Activated T-helper 1 cell treated with anti-CD3 and anti-CD28 coated beads, Interleukin-2, amount 50 U/mL, for 16 hours (primary cell): ENCODE results near the gene TXLNA.

ENCODE experiments used
- DNase-seq, 2 donors: peaks; one replicate each; pipeline ENCODE4 v3.0.0-alpha.2; 2020; ENCODE audit warnings: low read depth in 1 of 2, low spot score in 1 of 2

Gene TXLNA

GRCh38 chr1:32208891-32209328 lies 29.4 kb downstream of the TXLNA start, which contains the start of gene DCDC2B:
TSS of gene DCDC2B (plus strand) at chr1:32209089. CDS start at chr1:32209094, 5 bp downstream.
- DNase-seq: no peak

- DNase-seq: peak in 1 of 2 donors; percentile 24
Observed at GRCh38 chr1:32215629-32216480, 36.4 kb downstream of the TXLNA start.

- no peak for DNase-seq
Observed at GRCh38 chr1:32216566-32216965, 37.1 kb downstream of the TXLNA start.

GRCh38 chr1:32219022-32219421 lies 39.5 kb downstream of the TXLNA start:
- DNase-seq: no peak

- no peak for DNase-seq
Observed at GRCh38 chr1:32220746-32221580, 41.5 kb downstream of the TXLNA start.

- no peak for DNase-seq
Observed at GRCh38 chr1:32221581-32221979, 42.1 kb downstream of the TXLNA start.

GRCh38 chr1:32221980-32222755 lies 42.7 kb downstream of the TXLNA start, which contains the start of the genes EIF3I and TMEM234:
TSS of gene EIF3I (plus strand) at chr1:32222407. CDS start at chr1:32222442, 35 bp downstream.
TSS of gene TMEM234 (minus strand) at chr1:32222353. CDS start at chr1:32222322, 31 bp downstream.
- DNase-seq: peak; percentile 79 to 86

- no peak for DNase-seq
Observed at GRCh38 chr1:32223683-32224082, 44.2 kb downstream of the TXLNA start.

- DNase-seq: no peak
Observed at GRCh38 chr1:32224285-32224684, 44.8 kb downstream of the TXLNA start.

GRCh38 chr1:32228771-32229170 lies 49.3 kb downstream of the TXLNA start:
- no peak for DNase-seq

- no peak for DNase-seq
Observed at GRCh38 chr1:32231843-32232432, 52.5 kb downstream of the TXLNA start.

- DNase-seq: no peak
Observed at GRCh38 chr1:32232558-32233304, 53.3 kb downstream of the TXLNA start.

- DNase-seq: no peak
Observed at GRCh38 chr1:32234792-32235191, 55.3 kb downstream of the TXLNA start.

GRCh38 chr1:32239337-32239736 lies 59.9 kb downstream of the TXLNA start:
- no peak for DNase-seq

GRCh38 chr1:32239790-32240139 lies 60.3 kb downstream of the TXLNA start:
- DNase-seq: no peak

- peak; percentile 45 to 46 for DNase-seq
Observed at GRCh38 chr1:32240140-32240951, 60.9 kb downstream of the TXLNA start.

GRCh38 chr1:32241001-32241763 lies 61.7 kb downstream of the TXLNA start:
- no peak for DNase-seq

- no peak for DNase-seq
Observed at GRCh38 chr1:32242341-32242851, 62.9 kb downstream of the TXLNA start.
